Inferior parietal cortex (tissue), 1 donor: ENCODE measurements around the gene SOAT1.

ENCODE experiments used
- DNase-seq: peaks from one replicate; pipeline ENCODE4 v3.0.0-alpha.2; 2016; ENCODE audit errors: extremely low spot score

The SOAT1 gene

DNA sequence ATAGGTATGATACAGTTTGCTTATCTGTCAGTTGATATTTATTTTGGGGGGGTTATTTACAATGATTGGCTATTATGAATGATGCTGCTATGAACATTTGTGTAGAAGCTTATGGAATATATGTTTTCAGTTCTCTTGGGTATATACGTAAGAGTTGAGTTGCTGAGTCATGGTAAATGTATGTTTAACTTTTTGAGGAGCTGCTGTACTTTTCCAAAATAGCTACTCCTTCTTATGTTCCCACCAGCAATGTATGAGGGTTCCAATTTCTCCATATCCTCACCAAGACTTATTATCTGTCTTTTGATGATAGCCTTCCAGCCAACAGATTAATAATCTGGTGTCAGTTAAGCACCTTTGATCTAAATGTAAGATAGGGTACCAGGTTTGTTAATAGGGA lies 11.9 kb downstream of the SOAT1 start:
- no peak for DNase-seq

DNA sequence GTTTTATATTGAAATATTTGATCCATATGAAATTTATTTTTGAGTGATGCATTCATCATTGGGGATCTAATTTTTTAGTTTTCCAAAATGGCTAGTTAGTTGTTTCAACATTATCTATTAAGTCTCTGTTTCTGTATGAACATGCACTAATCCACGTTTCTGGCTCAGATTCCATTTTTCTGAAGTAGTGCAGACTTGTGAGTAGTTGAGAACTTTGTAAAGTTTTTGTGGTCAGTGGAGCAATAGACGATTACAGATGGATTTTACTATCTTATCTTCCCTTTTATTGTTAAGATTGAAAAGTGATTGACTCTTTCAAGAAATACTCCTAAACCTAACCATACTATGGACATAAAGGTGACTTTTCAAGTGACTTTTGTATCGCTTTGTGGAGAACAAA lies 16.7 kb downstream of the SOAT1 start:
- DNase-seq: no peak

DNA sequence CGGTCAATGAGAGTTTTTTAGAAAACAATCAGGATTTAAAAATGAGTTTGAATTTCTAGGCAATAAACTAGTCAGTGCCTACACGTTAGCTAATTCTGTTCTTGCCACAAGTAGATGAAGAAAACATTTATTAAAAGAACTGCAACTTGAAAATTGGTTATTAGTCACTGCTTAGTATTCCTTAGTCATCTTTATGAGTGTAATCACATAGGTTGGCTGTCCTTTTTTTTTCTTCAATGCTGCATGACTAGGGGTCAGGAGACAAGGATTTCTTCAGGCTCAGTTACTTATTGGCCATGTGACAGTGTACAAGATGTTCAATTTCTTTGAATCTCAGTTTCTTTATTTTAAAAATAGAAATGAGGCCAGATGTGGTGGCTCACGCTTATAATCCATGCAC lies 17.1 kb downstream of the SOAT1 start:
- no peak for DNase-seq

DNA sequence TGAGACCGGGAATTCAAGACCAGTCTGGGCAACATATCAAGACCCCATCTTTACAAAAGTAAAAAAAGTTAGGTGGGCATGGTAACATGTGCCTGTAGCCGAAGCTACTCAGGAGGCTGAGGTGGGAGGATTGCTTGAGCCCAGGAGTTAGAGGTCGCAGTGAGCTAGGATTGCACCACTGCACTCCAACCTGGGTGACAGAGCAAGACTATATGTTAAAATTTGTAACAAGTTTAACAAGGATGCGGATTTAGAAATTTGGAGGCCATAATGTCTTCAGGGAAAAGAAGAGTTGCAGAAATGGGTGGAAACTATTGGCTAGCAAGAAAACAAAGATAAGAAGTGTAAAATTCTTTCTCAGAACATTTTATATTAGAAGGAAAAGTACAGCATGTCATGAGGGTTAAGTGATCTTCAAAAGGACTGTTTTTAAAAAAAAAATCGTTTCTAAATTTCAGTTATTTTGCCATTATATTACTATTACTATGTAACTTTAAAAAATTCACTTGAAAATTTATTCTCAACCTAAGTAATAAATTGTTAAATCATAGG lies 17.6 kb downstream of the SOAT1 start:
- no peak for DNase-seq

DNA sequence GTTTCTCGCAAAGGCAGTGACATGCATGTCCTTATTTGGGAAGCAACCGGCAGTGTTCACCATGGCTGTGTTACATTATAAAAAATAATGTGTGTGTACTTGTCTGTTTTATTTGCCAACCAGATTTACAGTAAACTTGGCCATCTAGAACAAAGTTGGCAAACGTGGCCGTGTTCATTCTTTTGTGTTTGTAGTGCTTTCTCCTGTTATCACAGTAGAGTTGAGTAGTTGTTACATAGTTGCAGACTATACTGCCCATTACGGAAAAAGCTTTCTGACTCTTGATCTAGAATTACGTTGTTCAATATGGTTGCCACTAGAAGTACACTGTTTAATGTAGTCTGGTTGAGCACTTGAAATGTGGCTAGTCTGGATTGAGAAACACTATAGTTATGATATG lies 19.4 kb downstream of the SOAT1 start:
- DNase-seq: no peak

DNA sequence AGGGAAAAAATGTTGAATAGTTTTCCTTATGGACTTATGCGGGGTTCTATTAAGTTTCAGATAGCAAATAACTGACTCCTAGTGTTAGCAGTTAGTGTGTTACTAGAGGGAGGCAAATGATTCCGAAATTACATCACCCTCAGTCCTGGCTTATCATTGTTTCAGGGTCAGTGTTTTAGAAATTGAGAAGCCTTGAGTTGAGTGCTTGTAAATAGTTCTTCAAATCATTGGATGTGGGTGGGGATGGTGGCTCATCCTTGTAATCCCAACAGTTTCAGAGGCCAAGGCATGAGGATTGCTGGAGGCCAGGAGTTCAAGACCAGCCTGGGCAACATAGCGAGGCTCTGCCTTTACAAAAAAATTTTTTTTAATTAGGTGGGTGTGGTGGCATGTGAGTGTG lies 21.3 kb downstream of the SOAT1 start:
- DNase-seq: no peak

DNA sequence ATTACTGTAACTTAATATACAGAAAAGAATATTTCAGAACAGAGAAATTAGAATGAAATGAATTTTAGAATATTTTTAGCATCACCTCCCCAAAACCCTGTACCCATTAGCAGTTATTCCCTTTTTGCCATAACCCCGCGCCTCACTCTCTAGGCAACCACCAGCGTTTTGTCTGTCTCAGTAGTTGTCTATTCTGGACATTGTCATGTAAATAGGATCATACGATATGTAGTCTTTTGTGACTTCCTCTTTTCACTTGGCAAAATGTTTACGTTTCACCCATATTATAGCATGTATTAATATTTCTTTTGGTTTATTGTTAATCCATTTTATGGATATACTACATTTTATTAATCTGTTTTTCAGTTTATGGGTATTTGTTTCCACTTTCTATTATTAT lies 24.9 kb downstream of the SOAT1 start:
- DNase-seq: no peak

DNA sequence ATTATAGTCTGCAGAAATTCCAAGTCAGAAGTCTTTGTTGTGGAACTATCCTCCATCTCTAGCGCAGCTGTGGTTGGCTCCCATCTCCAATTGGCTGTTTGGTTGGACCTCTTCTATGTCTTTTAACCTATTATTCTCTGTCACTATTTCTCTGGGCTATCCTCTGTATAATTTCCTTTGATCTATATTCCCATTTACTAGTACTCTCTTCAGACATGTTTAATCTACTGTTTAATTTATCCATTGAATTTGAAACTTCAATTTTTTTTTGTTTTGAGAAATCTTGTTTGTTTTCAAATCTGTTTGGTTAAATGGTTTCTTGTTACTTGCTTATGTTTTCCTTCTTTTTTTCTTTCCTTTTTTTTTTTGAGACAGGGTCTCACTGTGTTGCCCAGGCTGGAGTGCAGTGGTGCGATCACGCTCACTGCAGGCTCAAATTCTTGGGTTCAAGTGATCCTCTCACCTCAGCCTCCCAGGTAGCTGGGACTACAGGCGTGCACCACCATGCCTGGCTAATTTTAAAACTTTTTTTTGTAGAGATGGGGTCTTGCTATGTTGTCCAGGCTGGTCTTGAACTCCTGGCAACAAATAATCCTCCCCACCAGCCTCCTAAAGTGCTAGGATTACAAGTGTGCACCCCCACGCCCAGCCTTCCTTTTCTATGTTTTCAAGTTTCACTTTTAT lies 28.1 kb downstream of the SOAT1 start:
- no peak for DNase-seq

DNA sequence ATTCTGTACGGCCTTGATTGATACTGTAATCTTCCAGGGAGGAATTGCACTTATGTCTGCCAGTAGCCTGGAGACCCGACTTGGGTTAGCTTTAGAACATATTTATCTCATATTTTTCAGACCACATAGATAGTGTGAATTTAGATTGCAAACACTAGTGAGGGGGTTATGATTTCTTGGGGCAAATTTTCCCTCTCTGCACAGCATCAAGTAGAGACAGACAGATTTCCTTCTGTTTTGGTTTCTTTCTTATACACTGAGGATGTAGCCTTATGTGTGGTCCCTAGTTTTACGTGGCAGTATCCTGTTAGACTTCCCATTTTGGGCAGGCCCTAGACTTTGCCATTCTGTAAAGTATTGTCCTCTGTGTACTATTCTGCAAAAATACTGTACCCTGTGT lies 29.0 kb downstream of the SOAT1 start:
- DNase-seq: no peak

DNA sequence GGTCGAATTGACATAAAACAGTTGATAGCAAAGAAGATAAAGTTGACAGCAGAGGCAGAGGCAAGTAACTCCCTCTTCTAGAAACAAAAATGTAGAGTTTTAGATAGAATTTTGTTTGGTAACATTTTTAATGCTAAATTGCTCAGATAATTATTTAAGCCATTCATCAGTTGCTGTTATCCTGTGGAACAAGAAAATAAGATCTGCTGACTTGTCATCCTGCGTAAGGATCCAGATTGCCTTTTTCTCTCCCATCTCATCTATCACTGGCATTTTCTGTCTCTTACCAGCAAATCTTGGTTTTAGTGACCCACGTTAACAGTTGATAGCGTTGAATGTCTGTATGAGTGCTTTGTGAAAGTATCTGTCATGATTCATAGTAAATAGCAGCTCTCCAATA lies 29.8 kb downstream of the SOAT1 start:
- no peak for DNase-seq

DNA sequence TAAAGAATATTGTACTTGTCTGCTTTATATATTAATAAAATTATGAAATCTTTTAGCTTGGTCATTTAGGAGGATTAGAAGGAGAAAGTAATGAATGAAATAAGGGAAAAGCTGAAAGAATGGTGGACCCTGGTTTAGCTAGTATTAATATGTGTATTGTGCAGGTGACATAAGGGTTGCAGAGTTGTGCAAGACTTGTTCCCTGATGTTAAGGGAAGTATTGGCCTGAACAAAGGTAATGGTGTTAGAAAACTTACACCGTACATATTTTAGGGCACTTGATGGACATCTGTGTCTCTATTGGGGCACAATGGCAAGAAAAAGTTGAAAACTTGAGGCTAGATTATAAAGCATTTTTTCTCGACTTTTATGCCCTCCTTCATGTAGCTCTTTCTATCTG lies 32.2 kb downstream of the SOAT1 start:
- no peak for DNase-seq

DNA sequence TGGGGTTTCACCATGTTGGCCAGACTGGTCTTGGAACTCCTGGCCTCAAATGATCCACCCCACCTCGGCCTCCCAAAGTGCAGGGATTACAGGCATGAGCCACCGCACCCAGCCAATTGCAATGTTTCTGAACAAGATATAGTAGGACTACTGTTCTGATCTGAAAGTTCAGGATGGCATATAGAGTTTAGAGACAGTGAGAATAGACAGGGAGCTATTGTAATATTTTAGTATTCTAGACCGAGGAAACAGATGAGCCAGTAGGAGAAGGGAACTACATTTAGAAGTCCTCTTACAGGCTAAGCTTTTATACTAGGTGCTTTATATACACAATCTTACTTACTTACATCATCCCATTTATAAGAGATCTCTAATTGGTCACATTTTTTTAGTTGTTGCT lies 33.1 kb downstream of the SOAT1 start:
- DNase-seq: no peak

DNA sequence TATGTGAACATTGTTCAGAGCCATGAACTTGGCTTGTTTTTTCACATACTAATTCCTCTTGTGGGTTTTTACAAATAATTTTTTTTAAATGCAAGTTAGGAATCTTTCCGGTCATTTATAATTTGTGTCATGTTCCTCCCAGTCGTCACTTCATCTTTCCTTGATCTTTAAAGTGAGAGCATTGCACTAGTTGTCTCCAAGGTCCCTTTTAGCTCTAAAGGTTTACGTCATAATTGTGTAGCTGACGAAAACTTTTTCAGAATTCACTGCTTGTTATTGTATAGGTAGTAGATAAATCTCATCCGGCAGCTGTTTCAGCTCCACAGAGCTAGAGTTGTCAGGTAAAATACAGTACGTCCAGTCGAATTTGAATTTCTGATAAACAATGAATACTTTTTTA lies 33.6 kb downstream of the SOAT1 start:
- no peak for DNase-seq

DNA sequence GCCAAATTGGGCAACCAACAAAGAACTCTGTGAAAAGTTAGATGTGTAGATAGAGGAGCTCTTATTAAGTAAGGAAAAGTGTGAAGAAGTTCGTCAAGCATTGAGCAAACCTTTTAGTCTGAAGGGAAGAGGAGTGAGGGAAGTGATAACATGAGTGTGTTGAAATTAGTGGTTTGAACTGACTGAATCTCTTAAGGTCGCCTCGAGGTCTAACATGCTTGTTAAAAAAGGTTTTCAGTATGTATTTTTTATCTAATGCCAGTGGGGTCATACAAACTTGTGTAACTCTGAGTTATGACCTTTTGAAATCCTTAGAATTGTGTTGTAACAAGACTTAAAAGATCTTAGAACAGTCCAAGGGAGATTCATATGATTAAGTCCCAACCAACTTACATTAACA lies 34.1 kb downstream of the SOAT1 start:
- no peak for DNase-seq

DNA sequence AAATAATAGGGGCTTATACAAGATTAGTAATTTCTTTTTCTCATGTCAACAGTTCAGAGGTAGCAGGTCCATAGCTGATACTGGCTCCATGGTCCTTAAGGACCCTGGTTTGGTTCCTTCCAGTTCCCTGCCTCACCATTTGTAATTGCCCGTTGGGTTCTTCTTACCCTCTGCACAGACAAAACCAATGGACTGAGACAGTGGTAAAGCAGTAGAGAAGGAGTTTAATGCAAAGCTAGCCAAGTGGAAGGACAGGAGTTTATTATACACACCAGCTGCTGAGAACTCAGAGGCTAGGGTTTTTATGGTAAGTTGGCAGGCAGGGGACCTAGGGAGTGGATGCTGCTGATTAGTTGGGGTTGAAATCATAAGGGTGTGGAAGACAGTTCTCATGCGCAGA lies 36.3 kb downstream of the SOAT1 start:
- no peak for DNase-seq

DNA sequence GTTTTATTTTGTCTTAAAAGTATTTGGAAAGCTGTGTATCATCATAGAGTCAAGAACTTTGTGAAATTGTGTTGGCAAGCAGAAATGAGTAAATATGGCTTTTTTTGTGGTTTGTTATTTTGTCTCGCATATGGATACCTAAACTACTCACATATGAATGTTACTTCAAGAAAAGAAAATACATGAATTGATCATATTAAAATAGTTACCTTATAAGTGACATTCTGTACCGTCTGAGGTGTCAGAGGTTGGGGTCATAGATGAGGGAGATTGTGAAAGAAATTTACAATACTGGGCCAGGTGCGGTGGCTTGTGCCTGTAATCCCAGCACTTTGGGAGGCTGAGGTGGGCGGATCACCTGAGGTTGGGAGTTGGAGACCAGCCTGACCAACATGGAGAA lies 40.8 kb downstream of the SOAT1 start:
- no peak for DNase-seq

DNA sequence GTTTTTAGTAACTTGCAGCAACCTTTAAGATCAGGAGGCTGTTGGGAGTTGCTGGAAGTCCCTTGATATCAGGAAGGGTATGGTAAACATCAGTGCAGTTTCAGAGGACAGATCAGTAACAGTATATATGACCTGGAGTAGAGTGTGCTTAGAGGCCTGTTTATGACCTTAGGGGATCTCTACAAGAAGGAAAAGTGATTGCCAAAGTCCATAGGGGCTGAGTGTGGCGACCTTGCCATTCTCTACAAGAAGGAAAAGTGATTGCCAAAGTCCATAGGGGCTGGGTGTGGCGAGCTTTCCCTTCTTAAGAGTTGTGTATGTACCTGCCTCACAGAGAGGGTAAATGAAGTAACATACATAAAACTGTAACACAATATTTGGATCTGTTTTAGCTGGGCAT lies 43.7 kb downstream of the SOAT1 start:
- DNase-seq: no peak

DNA sequence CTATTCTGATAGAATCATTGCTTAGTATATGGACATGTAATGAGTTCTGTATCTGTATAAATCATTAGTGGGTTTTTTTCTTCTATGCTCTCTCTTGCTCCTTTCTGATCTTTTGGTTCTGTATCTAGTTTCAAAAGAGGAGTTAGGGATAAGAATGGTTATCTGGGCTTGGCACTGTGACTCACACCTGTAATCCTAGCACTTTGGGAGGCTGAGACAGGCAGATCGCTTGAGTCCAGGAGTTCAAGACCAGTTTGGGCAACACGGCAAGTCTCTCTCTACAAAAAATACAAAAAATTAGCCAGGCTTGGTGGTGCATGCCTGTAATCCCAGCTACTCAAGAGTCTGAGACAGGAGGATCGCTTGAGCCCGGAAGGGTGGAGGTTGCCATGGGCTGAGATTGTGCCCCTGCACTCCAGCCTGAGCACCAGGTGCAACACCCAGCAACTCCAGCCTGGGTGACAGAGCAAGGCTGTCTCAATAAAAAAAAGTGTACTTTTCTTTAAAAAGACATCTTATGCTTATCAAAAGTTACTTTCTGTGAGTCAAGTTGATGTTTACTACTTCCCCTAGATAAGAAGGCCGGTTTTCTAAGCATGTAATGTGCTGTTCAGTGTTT lies 44.5 kb downstream of the SOAT1 start:
- no peak for DNase-seq

DNA sequence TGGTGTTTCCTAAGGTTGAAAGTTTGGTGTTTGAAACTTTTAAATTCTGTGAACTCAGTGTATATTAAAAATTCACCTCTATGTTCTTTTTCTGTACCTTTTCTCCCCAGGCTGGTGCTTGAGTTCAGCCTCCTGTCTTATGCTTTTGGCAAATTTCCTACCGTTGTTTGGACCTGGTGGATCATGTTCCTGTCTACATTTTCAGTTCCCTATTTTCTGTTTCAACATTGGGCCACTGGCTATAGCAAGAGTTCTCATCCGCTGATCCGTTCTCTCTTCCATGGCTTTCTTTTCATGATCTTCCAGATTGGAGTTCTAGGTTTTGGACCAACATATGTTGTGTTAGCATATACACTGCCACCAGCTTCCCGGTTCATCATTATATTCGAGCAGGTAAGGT lies 47.3 kb downstream of the SOAT1 start:
- no peak for DNase-seq

DNA sequence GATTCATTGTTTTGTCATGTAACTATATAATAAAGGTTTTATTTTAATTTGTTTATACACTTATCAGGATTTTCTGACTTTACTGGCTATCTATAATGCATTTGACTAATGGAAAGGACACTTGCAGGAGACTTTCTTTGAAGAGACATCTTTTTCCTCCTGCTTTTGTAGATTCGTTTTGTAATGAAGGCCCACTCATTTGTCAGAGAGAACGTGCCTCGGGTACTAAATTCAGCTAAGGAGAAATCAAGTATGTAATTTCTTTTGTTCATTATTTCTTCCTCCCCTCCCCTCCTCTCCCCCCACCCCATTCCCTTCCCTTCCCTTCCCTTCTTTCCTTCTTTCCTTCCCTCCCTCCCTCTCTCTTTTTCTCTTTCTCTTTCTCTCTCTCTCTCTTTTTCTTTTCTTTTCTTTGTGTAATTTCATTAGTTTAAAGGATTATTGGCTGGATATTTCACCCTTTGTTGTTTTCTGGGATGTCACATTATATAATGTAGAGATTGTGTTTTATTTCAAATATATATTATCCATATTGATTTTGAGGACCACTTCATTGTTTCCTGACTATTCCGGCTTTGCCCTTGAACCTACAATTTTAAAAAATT lies 48.4 kb downstream of the SOAT1 start:
- no peak for DNase-seq

DNA sequence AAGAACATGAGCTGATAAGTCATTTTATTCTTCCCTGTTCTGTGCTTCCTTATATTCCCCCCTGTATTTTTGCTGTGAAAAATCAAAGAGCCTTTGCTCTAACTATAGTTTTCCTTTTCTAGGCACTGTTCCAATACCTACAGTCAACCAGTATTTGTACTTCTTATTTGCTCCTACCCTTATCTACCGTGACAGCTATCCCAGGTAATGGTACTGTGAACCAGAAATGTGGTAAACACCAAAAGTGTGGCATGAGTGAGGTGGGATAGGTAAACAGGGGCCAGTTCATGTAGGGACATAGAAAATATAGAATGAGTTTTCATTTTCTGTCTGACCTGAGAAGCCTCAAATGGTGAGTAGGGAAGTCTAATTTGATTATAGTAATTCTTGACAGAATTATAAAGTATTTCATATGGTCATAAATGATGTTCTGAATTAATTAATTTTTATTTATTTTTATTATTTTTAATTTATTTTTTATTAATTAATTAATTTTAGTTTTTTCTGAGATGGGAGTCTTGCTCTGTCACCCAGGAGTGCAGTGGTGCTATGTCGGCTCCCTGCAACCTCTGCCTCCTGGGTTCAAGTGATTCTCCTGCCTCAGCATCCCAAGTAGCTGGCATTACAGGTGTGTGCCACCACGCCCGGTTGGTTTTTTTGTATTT lies 49.3 kb downstream of the SOAT1 start:
- no peak for DNase-seq

DNA sequence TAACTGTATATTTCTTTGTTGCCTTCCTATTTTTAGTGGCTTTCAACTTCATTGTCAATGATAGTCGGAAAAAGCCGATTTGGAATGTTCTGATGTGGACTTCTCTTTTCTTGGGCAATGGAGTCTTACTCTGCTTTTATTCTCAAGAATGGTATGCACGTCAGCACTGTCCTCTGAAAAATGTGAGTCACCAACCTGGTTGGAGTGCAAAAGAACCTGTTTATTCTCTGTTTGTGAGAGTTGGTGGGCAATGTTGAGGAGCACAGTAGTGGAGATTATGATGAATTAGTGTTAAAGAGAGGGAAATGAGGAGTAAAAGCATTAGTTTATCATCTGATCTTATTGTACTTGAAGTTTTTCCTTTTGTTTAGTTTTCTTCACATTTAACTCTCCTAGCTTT lies 57.7 kb downstream of the SOAT1 start:
- no peak for DNase-seq

DNA sequence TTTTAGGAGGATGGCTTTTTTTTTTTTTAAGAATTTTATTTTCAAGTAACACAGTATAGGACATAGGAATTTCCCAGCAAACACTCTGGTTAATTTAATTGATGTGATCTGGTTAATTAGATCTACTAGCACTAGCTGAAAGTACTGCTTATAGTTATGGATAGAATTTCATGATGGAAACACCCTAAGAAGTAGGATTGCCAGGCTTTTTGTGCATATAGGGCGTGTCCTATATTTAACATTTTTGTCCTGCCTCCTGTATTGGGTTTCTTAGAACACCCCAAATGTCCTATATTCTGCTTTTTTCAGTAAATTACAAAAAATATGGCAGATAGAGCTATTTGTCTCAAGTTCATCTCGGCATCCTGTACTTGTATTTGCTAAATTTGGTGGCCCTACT lies 58.6 kb downstream of the SOAT1 start:
- DNase-seq: no peak
